Measurements from ENCODE around the gene RNFT2. TPM values are rescaled to one million over a fixed set of nuclear protein-coding genes. Genes with fewer than 3 reads are reported as not detected.

The RNFT2 gene
- polyA plus RNA-seq, 1 donor (not counting 4 experiments of a cell fraction or from before 2014, with no cell fraction given), result 0.96 TPM

DNA sequence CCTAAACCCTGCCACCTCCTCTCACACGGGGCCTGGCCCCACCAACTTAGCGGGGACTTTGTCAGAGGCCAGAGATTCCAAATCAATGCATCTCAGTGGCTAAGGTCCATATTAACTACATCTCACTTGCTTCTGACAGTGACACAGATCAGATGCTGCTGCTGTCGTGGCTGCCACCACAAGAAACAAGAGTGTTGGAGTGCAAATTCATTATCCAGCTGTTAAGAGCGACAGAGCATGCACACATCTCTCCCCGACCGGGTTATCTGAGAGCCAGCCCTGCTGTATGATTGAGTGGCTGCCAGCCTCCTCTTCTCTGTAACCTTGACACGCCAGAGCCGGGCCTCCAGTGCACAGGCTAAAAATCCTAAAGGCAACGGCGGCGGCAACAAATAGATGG is 40.4 kb upstream of the RNFT2 start:
- Histone ChIP-seq H3K27me3 (ENCODE audit: control insufficient read depth, extremely low read depth, insufficient read depth, low read length) (peaks cover 32% of the 10 kb centered on the region), H3K9me3 (ENCODE audit: control insufficient read depth, low read depth, low read length) (no peaks in the 10 kb centered on the region), H3K27ac (ENCODE audit: control insufficient read depth, insufficient read depth, low read length) (no peak overlapping the region), H4K20me1 (ENCODE audit: control insufficient read depth, extremely low read depth, insufficient read depth, low read length) (no peaks in the 10 kb centered on the region), H3K36me3 (ENCODE audit: control insufficient read depth in 2 of 2, extremely low read depth in 1 of 2, insufficient read depth in 2 of 2, low read length in 2 of 2) (no peaks in the 10 kb centered on the region), H3K4me3 (ENCODE audit: control insufficient read depth in 2 of 3, extremely low read depth in 1 of 3, insufficient read depth in 2 of 3, low read depth in 1 of 3, low read length in 3 of 3) (no peak overlapping the region), H3K79me2 (ENCODE audit: control insufficient read depth, insufficient read depth, low read length) (no peaks in the 10 kb centered on the region), H3K9ac (ENCODE audit: control insufficient read depth, extremely low read depth, insufficient read depth, low read length) (no peak overlapping the region), H2AFZ (ENCODE audit: control insufficient read depth, low read length) (no peak overlapping the region), H3K4me2 (ENCODE audit: control insufficient read depth, extremely low read depth, insufficient read depth, low read depth, low read length) (no peak overlapping the region), H3K9me1 (ENCODE audit: control insufficient read depth, extremely low read depth, insufficient read depth, low read length) (no peaks in the 10 kb centered on the region), H3K4me1 (ENCODE audit: control insufficient read depth, extremely low read depth, insufficient read depth, low read length) (peaks cover 6% of the 10 kb centered on the region)
- FAIRE-seq (no peak), DNase-seq (ENCODE audit: low read depth, low spot score) (no peak)
- no peak for TF ChIP-seq EZH2 (IDR thresholded peaks at IDR 0.05; ENCODE audit: low read length)
- TF ChIP-seq, protein P1, sequence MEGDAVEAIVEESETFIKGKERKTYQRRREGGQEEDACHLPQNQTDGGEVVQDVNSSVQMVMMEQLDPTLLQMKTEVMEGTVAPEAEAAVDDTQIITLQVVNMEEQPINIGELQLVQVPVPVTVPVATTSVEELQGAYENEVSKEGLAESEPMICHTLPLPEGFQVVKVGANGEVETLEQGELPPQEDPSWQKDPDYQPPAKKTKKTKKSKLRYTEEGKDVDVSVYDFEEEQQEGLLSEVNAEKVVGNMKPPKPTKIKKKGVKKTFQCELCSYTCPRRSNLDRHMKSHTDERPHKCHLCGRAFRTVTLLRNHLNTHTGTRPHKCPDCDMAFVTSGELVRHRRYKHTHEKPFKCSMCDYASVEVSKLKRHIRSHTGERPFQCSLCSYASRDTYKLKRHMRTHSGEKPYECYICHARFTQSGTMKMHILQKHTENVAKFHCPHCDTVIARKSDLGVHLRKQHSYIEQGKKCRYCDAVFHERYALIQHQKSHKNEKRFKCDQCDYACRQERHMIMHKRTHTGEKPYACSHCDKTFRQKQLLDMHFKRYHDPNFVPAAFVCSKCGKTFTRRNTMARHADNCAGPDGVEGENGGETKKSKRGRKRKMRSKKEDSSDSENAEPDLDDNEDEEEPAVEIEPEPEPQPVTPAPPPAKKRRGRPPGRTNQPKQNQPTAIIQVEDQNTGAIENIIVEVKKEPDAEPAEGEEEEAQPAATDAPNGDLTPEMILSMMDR (optimal IDR thresholded peaks at IDR 0.05 in 1 of 3, IDR thresholded peaks at IDR 0.05 in 1 of 3, conservative IDR thresholded peaks at IDR 0.05 in 1 of 3; ENCODE audit: extremely low read depth in 1 of 3, insufficient read depth in 2 of 3, low read length in 3 of 3), result no peak
- dilution Hi-C loops (cut with MboI; ENCODE audit: extremely low pct_ligation_motif_present, low sequenced_read_pairs), result no loop called here

DNA sequence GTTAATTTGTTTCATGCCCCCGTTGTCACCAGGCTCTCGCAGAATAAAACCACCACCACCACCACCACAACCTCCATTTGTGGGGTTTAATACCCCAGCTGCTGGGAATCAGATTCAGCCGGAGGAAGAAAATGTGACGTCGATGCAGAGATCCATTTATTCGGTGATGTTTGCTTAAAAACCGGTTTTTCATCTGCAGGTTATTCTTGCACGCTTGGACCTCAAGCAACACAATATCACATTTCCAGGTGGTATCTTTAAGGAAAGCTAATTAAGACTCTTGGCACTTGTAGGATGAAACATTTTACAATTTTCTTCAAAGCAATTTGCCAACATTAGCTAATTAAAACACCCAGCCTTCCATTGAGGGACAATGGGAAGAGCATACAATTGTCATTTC is 40.0 kb upstream of the RNFT2 start:
- Histone ChIP-seq H3K36me3 (ENCODE audit: control insufficient read depth in 2 of 2, extremely low read depth in 1 of 2, insufficient read depth in 2 of 2, low read length in 2 of 2) (no peaks in the 10 kb centered on the region), H3K4me2 (ENCODE audit: control insufficient read depth, extremely low read depth, insufficient read depth, low read depth, low read length) (no peak overlapping the region), H3K4me1 (ENCODE audit: control insufficient read depth, extremely low read depth, insufficient read depth, low read length) (peaks cover 6% of the 10 kb centered on the region), H3K27me3 (ENCODE audit: control insufficient read depth, extremely low read depth, insufficient read depth, low read length) (peaks cover 28% of the 10 kb centered on the region), H3K4me3 (ENCODE audit: control insufficient read depth in 2 of 3, extremely low read depth in 1 of 3, insufficient read depth in 2 of 3, low read depth in 1 of 3, low read length in 3 of 3) (no peak overlapping the region), H4K20me1 (ENCODE audit: control insufficient read depth, extremely low read depth, insufficient read depth, low read length) (no peaks in the 10 kb centered on the region), H3K27ac (ENCODE audit: control insufficient read depth, insufficient read depth, low read length) (no peak overlapping the region), H3K9me1 (ENCODE audit: control insufficient read depth, extremely low read depth, insufficient read depth, low read length) (no peaks in the 10 kb centered on the region), H2AFZ (ENCODE audit: control insufficient read depth, low read length) (no peak overlapping the region), H3K79me2 (ENCODE audit: control insufficient read depth, insufficient read depth, low read length) (no peaks in the 10 kb centered on the region), H3K9ac (ENCODE audit: control insufficient read depth, extremely low read depth, insufficient read depth, low read length) (no peak overlapping the region), H3K9me3 (ENCODE audit: control insufficient read depth, low read depth, low read length) (no peaks in the 10 kb centered on the region)
- TF ChIP-seq, protein P1 (optimal IDR thresholded peaks at IDR 0.05 in 1 of 3, IDR thresholded peaks at IDR 0.05 in 1 of 3, conservative IDR thresholded peaks at IDR 0.05 in 1 of 3; ENCODE audit: extremely low read depth in 1 of 3, insufficient read depth in 2 of 3, low read length in 3 of 3), result no peak
- no peak for TF ChIP-seq EZH2 (IDR thresholded peaks at IDR 0.05; ENCODE audit: low read length)
- FAIRE-seq (no peak), DNase-seq (ENCODE audit: low read depth, low spot score) (no peak)
- dilution Hi-C loops (cut with MboI; ENCODE audit: extremely low pct_ligation_motif_present, low sequenced_read_pairs), result no loop called here

Measured in keratinocyte (primary cell).